ENCODE results near the gene SLC2A1. TPM values are rescaled to one million over a fixed set of nuclear protein-coding genes. Genes with fewer than 3 reads are reported as not detected.

The SLC2A1 gene
- 10 to 100 TPM; 72.0 to 91.7 (median 83.9) TPM for total RNA-seq
- total RNA-seq (2013), result 47.8 TPM
- total RNA-seq, result 29.0 to 134 (median 79.1) reads per million in 29 experiments

DNA sequence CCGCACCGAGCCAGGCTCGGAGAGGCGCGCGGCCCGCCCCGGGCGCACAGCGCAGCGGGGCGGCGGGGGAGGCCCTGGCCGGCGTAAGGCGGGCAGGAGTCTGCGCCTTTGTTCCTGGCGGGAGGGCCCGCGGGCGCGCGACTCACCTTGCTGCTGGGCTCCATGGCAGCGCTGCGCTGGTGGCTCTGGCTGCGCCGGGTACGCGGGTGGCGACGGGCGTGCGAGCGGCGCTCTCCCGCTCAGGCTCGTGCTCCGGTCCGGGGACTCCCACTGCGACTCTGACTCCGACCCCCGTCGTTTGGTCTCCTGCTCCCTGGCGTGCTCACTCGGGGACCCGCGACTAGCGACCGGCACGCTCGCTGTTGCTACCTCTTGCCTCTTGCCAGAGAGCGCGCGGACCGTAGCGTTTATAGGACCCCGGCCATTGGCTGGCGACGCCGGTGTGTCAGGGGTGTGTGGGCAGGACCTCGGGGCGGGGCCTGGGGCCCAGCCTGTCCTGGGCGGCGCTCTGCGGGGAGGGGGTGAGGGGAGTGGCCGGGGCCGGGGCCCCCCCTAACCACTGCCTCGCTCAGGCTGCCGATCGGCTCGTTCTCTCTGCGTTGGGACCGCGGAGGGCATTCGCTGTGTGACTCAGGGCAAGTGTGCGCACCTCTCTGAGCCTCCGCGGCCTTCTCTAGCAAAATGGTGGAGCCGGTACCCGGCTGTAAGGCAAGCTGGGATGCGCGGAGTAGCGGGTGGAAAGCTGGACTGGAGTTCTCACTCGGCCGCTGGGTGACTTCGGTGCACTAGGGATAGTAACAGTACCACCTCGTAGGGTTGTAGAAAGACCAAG is at the start of gene SLC2A1:
Gene SLC2A1, minus strand, starts transcription at position 381 of the 832 bp plus-strand sequence. Its CDS starts 217 bp downstream, at position 164.
- peaks cover 23 to 58% of the 10 kb centered on the region in 2 experiments for H3K4me1 ChIP-seq (ENCODE audit: control insufficient read depth in 1 of 2, extremely low read depth in 1 of 2, insufficient read depth in 2 of 2, low read length in 2 of 2)
- WGBS (ENCODE audit: insufficient coverage), result 0% methylated on average over 68 of the region's 87 CpGs
- no peaks in the 10 kb centered on the region for H3K27me3 Mint-ChIP-seq

DNA sequence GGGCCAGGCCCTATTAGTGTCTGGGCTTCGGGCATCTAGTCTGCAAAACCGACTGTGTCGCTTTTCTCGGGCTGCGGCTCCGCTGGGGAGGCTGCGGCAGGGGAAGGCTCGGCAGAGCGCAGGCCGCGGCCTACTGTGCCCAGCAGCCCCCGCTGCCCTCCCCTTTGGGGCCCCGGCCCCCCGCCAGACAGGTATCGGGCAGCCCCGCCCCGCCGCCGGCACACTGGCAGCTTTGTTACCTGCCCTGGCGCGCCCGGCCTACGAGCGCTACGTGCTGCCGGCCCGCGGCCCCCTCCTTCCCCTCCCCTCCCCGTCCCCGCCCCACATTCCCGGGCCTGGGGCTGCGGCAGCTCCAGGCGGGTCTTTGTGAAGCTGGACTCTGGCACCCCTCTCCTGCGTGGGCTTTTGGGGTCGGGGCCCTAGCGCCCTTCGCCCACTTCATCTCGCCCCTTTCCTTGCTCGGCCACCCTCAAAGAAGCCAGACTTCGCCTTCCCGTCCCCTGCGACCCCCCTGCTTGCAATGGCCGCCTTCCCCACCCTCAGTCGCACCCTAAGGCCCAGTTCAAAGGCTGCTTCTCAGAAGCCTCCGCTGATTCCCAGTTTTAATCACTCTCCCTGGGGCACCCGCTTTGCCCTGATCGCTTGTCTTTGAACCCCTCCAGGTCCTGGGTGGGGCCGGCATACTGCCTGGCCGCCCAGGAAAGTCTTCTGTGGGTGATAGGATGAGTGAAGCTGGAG is 48.9 kb upstream of the SLC2A1 start:
- Mint-ChIP-seq H3K27me3 (peaks cover 0 to 3% of the 10 kb centered on the region in 2 donors), H3K36me3 (no peaks in the 10 kb centered on the region), H3K4me3 (no peak overlapping the region), H3K4me1 (no peaks in the 10 kb centered on the region), H3K9me3 (no peaks in the 10 kb centered on the region), H3K27ac (no peak overlapping the region)
- Histone ChIP-seq H3K4me3 (ENCODE audit: control insufficient read depth in 1 of 2, extremely low read depth in 1 of 2, low read length in 1 of 2) (no peak overlapping the region), H3K36me3 (ENCODE audit: control insufficient read depth in 2 of 2, extremely low read depth in 1 of 2, insufficient read depth in 1 of 2, low read length in 1 of 2) (no peaks in the 10 kb centered on the region), H3K9me3 (no peaks in the 10 kb centered on the region), H3K27me3 (replicated peaks in 1 of 2; ENCODE audit: control insufficient read depth in 2 of 2, extremely low read depth in 1 of 2, insufficient read depth in 2 of 2, low read length in 1 of 2) (peaks cover 0 to 18% of the 10 kb centered on the region in 2 experiments), H3K4me1 (ENCODE audit: control insufficient read depth in 1 of 2, extremely low read depth in 1 of 2, insufficient read depth in 2 of 2, low read length in 2 of 2) (no peaks in the 10 kb centered on the region), H3K27ac (ENCODE audit: low read length) (no peak overlapping the region)
- DNase-seq (no peak), ATAC-seq (replicated peaks in 1 of 4) (no peak)
- POLR2A ChIA-PET, result no interaction called here
- CTCF ChIA-PET, result no interaction called here
- 80% methylated on average over 22 of the region's 49 CpGs for WGBS (ENCODE audit: insufficient coverage)

More for the DNA sequence above, at the start of gene SLC2A1:
- H3K27ac Mint-ChIP-seq, result peak within 1 kb of the TSS; percentile 95 to 98
- Histone ChIP-seq H3K27me3 (replicated peaks in 1 of 2; ENCODE audit: control insufficient read depth in 2 of 2, extremely low read depth in 1 of 2, insufficient read depth in 2 of 2, low read length in 1 of 2) (no peaks in the 10 kb centered on the region), H3K36me3 (ENCODE audit: control insufficient read depth in 2 of 2, extremely low read depth in 1 of 2, insufficient read depth in 1 of 2, low read length in 1 of 2) (peaks cover 4 to 6% of the 10 kb centered on the region in 2 donors), H3K27ac (ENCODE audit: low read length) (peak within 1 kb of the TSS; percentile 73), H3K4me3 (ENCODE audit: control insufficient read depth in 1 of 2, extremely low read depth in 1 of 2, low read length in 1 of 2) (peak within 1 kb of the TSS; percentile 79 to 92), H3K9me3 (no peaks in the 10 kb centered on the region)
- POLR2A ChIA-PET, result interaction anchor here in 1 of 2 donors (0.6 to 1.1 kb wide), 2 partner anchors 34 to 1715 kb away, joined by 3 read pairs; partner anchors contain the start of gene TMEM53
- DNase-seq (peak; percentile 85 to 97 (median 93)), ATAC-seq (replicated peaks in 1 of 4) (peak; percentile 85 to 91 (median 88))
- H3K4me1 Mint-ChIP-seq, result peaks cover 45 to 65% (median 62%) of the 10 kb centered on the region in 3 donors
- H3K9me3 Mint-ChIP-seq, result no peaks in the 10 kb centered on the region
- peaks cover 9% of the 10 kb centered on the region for H3K36me3 Mint-ChIP-seq
- H3K4me3 Mint-ChIP-seq, result peak within 1 kb of the TSS; percentile 95 to 99 (median 96)
- CTCF ChIA-PET, result interaction anchor here (0.6 to 1.2 kb wide), 3 partner anchors 27 to 142 kb away, joined by 3 read pairs; partner anchors contain the start of genes ERMAP (in 1 of the 2) and SVBP (in 1 of the 2)

DNA sequence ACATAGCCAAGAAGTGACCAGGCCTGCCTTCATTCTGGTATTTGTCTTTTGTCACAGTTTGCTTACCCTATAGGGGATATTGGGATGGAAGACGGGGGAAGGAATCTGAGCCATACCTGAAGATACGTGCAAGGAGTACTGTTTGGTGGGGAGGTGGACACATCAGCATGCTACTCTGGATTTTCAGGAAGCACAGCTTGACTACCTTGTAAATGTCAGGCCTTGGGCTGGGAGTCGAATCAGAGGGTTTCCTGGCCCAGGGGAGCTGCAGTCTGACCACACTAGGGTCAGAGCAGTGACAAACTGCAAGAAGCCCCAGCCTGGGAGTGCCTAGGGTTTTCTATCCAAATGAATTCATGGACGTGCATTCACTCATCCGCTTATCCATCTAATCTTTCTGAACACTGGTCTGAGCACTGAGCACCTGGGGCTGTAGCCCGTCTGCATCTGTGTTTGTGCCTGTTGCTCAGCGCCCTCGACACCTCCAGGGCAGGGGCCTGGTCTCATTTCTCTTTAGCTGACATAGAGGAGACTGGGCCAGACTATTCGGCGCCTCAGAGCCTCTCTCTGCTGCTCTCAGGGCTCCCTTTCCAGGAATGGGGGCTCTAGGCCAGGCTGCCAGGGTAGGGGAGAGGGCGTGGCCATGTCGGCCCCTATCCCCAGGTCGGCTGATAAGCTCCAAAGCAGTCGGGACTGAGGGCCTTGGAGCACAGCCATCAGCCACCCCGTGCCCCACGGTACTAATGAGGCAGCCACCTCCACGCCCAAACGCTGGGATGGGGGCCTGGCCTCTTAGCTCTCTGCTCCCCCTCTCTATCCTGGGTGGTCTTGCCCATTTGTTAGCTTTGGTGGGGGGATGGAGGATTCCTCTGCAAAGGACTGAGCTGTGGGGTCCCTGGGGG is 47.0 kb upstream of the SLC2A1 start:
- Mint-ChIP-seq H3K9me3 (no peaks in the 10 kb centered on the region), H3K4me1 (no peaks in the 10 kb centered on the region)
- 90% methylated on average over 9 of the region's 18 CpGs for WGBS (ENCODE audit: insufficient coverage)

DNA sequence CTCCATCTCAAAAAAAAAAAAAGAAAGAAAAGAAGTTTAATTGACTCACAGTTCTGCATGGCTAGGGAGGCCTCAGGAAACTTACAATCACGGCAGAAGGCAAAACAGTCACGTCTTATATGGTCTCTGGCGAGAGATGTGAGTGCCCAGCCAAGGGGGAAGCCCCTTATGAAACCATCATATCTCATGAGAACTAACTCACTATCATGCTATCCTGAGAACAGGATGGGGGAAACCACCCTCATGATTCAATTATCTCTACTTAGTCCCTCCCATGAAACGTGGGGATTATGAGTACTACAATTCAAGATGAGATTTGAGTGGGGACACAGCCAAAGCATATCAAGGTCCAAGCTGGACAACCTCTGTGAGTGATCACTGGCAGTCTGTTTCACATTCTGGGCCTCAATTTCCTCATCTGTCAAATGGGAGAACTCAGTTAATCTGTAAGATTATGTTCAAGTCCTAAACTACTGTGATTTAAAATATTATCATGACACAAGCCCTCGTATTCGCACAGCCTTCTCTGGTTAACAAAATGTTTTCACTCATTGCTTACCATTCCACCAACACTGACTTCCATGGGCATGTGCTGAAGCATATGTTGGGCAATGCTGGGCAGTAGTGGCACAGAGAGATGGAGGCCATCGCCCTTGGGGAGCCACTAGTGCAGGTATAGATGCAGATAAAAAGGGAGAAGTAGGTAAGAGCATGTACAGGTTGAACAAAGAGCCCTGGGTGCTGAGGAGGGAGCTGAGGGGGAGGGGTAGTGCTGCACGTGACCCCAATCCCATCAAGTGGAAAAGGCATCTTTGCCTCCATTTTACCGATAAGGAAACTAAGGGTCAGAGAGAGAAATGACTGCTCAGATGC is 46.2 kb upstream of the SLC2A1 start:
- ATAC-seq (replicated peaks in 1 of 4), result no peak
- WGBS (ENCODE audit: insufficient coverage), result 76% methylated on average over 3 of the region's 9 CpGs
- POLR2A ChIA-PET, result no interaction called here

More for the DNA sequence above, 47.0 kb upstream of the SLC2A1 start:
- H3K27me3 Mint-ChIP-seq, result peaks cover 0 to 3% of the 10 kb centered on the region in 2 donors
- H3K36me3 Mint-ChIP-seq, result no peaks in the 10 kb centered on the region
- no peak overlapping the region for H3K4me3 Mint-ChIP-seq
- Histone ChIP-seq H3K27me3 (replicated peaks in 1 of 2; ENCODE audit: control insufficient read depth in 2 of 2, extremely low read depth in 1 of 2, insufficient read depth in 2 of 2, low read length in 1 of 2) (peaks cover 0 to 16% of the 10 kb centered on the region in 2 experiments), H3K27ac (ENCODE audit: low read length) (no peak overlapping the region), H3K9me3 (no peaks in the 10 kb centered on the region), H3K4me1 (ENCODE audit: control insufficient read depth in 1 of 2, extremely low read depth in 1 of 2, insufficient read depth in 2 of 2, low read length in 2 of 2) (no peaks in the 10 kb centered on the region), H3K4me3 (ENCODE audit: control insufficient read depth in 1 of 2, extremely low read depth in 1 of 2, low read length in 1 of 2) (no peak overlapping the region), H3K36me3 (ENCODE audit: control insufficient read depth in 2 of 2, extremely low read depth in 1 of 2, insufficient read depth in 1 of 2, low read length in 1 of 2) (no peaks in the 10 kb centered on the region)
- no peak for DNase-seq
- CTCF ChIA-PET, result no interaction called here
- no peak overlapping the region for H3K27ac Mint-ChIP-seq
- no peak for ATAC-seq (replicated peaks in 1 of 4)
- POLR2A ChIA-PET, result no interaction called here

DNA sequence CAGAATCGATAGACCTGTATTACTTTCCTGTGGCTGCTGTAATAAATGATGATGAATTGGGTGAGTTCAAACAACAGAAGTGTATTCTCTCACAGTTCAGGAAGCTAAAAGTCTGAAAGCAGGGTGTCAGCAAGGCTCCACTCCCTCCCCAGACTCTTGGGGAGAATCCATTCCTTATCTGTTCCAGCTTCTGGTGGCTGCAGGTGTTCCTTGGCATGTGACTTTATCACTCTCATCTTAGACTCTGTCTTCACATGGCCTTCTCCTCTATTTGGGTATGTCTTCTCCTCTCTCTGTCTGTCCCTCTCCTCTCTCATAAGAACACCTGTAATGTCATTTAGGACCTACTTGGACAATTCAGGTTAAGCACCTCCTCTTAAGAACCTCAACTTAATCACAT is 44.1 kb upstream of the SLC2A1 start:
- Histone ChIP-seq H3K27me3 (replicated peaks in 1 of 2; ENCODE audit: control insufficient read depth in 2 of 2, extremely low read depth in 1 of 2, insufficient read depth in 2 of 2, low read length in 1 of 2) (peaks cover 0 to 6% of the 10 kb centered on the region in 2 experiments), H3K9me3 (no peaks in the 10 kb centered on the region), H3K4me1 (ENCODE audit: control insufficient read depth in 1 of 2, extremely low read depth in 1 of 2, insufficient read depth in 2 of 2, low read length in 2 of 2) (no peaks in the 10 kb centered on the region), H3K36me3 (ENCODE audit: control insufficient read depth in 2 of 2, extremely low read depth in 1 of 2, insufficient read depth in 1 of 2, low read length in 1 of 2) (no peaks in the 10 kb centered on the region), H3K4me3 (ENCODE audit: control insufficient read depth in 1 of 2, extremely low read depth in 1 of 2, low read length in 1 of 2) (no peak overlapping the region), H3K27ac (ENCODE audit: low read length) (no peak overlapping the region)
- ATAC-seq (replicated peaks in 1 of 4), result no peak
- 56% methylated on average over 1 of the region's 1 CpG for WGBS (ENCODE audit: insufficient coverage)
- H3K27ac Mint-ChIP-seq, result no peak overlapping the region
- CTCF ChIA-PET, result no interaction called here
- no peaks in the 10 kb centered on the region for H3K9me3 Mint-ChIP-seq
- no peak for DNase-seq
- no peaks in the 10 kb centered on the region for H3K27me3 Mint-ChIP-seq
- POLR2A ChIA-PET, result no interaction called here
- H3K36me3 Mint-ChIP-seq, result no peaks in the 10 kb centered on the region
- no peak overlapping the region for H3K4me3 Mint-ChIP-seq
- H3K4me1 Mint-ChIP-seq, result no peaks in the 10 kb centered on the region

More for the DNA sequence above, 46.2 kb upstream of the SLC2A1 start:
- H3K27ac ChIP-seq (ENCODE audit: low read length), result no peak overlapping the region
- Mint-ChIP-seq H3K4me1 (no peaks in the 10 kb centered on the region), H3K27ac (no peak overlapping the region), H3K27me3 (no peaks in the 10 kb centered on the region), H3K36me3 (no peaks in the 10 kb centered on the region), H3K4me3 (no peak overlapping the region), H3K9me3 (no peaks in the 10 kb centered on the region)
- no peak overlapping the region for H3K4me3 ChIP-seq (ENCODE audit: control insufficient read depth in 1 of 2, extremely low read depth in 1 of 2, low read length in 1 of 2)
- no peaks in the 10 kb centered on the region for H3K36me3 ChIP-seq (ENCODE audit: control insufficient read depth in 2 of 2, extremely low read depth in 1 of 2, insufficient read depth in 1 of 2, low read length in 1 of 2)
- no peaks in the 10 kb centered on the region for H3K9me3 ChIP-seq
- H3K4me1 ChIP-seq (ENCODE audit: control insufficient read depth in 1 of 2, extremely low read depth in 1 of 2, insufficient read depth in 2 of 2, low read length in 2 of 2), result no peaks in the 10 kb centered on the region
- no peak for DNase-seq
- CTCF ChIA-PET, result no interaction called here
- H3K27me3 ChIP-seq (replicated peaks in 1 of 2; ENCODE audit: control insufficient read depth in 2 of 2, extremely low read depth in 1 of 2, insufficient read depth in 2 of 2, low read length in 1 of 2), result peaks cover 0 to 16% of the 10 kb centered on the region in 2 experiments

All from T-cell (primary cell).